ENCODE results near the gene AP2A2. TPM values are rescaled to one million over a fixed set of nuclear protein-coding genes. Genes with fewer than 3 reads are reported as not detected.

AP2A2 gene
- total RNA-seq, 1 experiment from 2014 or later: 55.5 TPM

DNA sequence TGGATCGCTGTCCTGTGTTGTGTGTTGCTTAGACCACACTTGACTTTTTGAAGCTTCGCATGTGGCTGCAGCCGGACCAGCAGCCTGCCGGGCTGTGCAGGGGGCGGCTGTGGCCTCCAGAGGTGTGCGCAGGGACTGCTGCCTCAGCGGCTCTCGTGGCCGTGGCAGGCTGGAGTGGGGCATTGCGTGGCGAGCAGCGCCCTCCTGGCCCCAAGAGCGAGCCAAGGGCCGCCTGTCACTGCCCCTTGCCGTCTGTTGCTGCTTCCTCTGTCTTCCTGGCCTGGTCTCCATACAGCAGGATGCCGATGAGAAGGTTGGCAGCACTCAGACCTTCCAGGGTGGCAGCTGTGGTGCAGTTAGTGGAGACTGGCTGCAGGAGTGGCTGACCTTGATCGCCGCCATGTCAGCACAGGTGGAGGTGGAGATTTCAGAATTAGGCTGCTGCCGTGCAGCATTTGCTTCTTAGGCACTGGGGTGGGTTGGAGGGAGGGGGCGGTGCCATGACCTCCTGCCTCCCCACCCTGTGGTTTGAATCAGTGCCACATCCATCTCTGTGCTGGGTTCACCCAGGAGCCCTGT is 76.8 kb downstream of the AP2A2 start:
- RAD21 ChIA-PET (ENCODE audit: low non-redundant PET in 1 of 2, low total read pairs in 2 of 2, uncharacterized antibody in 2 of 2, unreplicated experiment in 2 of 2): no interaction called here
- Histone ChIP-seq H3K9me3 (ENCODE audit: control insufficient read depth in 1 of 2, insufficient read depth in 1 of 2, low read depth in 1 of 2, low read length in 2 of 2) (no peaks in the 10 kb centered on the region), H3K79me2 (ENCODE audit: insufficient read depth, low read length) (no peaks in the 10 kb centered on the region), H3K4me1 (ENCODE audit: control insufficient read depth in 1 of 2, insufficient read depth in 2 of 2, low read length in 2 of 2) (no peaks in the 10 kb centered on the region), H4K20me1 (ENCODE audit: insufficient read depth) (no peaks in the 10 kb centered on the region), H3K4me3 (replicated peaks in 1 of 2; ENCODE audit: low read depth in 1 of 2, low read length in 2 of 2) (no peak overlapping the region), H2AFZ (ENCODE audit: low read depth, low read length, poor library complexity, severe bottlenecking) (no peak overlapping the region), H3K4me2 (ENCODE audit: low read length) (no peak overlapping the region), H3K27me3 (ENCODE audit: insufficient read depth, low read length) (no peaks in the 10 kb centered on the region), H3K27ac (ENCODE audit: low read depth, low read length) (no peak overlapping the region), H3K9me2 (ENCODE audit: insufficient read depth) (no peaks in the 10 kb centered on the region), H3K9ac (ENCODE audit: low read length) (no peak overlapping the region), H3K36me3 (ENCODE audit: control insufficient read depth in 1 of 2, insufficient read depth in 2 of 2, low read length in 2 of 2) (peaks cover 11 to 14% of the 10 kb centered on the region in 2 experiments; a peak in 2 of 4 replicates)
- CTCF ChIA-PET: no interaction called here
- no peak for DNase-seq (ENCODE audit: low read depth, low spot score)
- intact Hi-C loops (cut with micrococcal nuclease): no loop called here
- ATAC-seq: no peak
- POLR2A ChIA-PET: no interaction called here
- TF ChIP-seq SP1 (IDR thresholded peaks at IDR 0.05; ENCODE audit: low read depth) (no peak), SIN3A (IDR thresholded peaks at IDR 0.05; ENCODE audit: low read depth) (no peak), SRF (IDR thresholded peaks at IDR 0.05; ENCODE audit: low read depth) (no peak), JUND (IDR thresholded peaks at IDR 0.05) (no peak), POLR2AphosphoS5 (IDR thresholded peaks at IDR 0.05; ENCODE audit: low read depth, low read length) (no peak), EZH2phosphoT487 (IDR thresholded peaks at IDR 0.05; ENCODE audit: borderline replicate concordance) (no peak), ELF1 (IDR thresholded peaks at IDR 0.05; ENCODE audit: borderline replicate concordance, low read depth) (no peak)
- TF ChIP-seq, protein P1, sequence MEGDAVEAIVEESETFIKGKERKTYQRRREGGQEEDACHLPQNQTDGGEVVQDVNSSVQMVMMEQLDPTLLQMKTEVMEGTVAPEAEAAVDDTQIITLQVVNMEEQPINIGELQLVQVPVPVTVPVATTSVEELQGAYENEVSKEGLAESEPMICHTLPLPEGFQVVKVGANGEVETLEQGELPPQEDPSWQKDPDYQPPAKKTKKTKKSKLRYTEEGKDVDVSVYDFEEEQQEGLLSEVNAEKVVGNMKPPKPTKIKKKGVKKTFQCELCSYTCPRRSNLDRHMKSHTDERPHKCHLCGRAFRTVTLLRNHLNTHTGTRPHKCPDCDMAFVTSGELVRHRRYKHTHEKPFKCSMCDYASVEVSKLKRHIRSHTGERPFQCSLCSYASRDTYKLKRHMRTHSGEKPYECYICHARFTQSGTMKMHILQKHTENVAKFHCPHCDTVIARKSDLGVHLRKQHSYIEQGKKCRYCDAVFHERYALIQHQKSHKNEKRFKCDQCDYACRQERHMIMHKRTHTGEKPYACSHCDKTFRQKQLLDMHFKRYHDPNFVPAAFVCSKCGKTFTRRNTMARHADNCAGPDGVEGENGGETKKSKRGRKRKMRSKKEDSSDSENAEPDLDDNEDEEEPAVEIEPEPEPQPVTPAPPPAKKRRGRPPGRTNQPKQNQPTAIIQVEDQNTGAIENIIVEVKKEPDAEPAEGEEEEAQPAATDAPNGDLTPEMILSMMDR (IDR thresholded peaks at IDR 0.05 in 2 of 3, conservative IDR thresholded peaks at IDR 0.05 in 1 of 3; ENCODE audit: borderline replicate concordance in 1 of 3, insufficient read depth in 1 of 3, low read depth in 2 of 3, low read length in 2 of 3): no peak
- BruUV-seq (replicated peaks): no TSS peak

DNA sequence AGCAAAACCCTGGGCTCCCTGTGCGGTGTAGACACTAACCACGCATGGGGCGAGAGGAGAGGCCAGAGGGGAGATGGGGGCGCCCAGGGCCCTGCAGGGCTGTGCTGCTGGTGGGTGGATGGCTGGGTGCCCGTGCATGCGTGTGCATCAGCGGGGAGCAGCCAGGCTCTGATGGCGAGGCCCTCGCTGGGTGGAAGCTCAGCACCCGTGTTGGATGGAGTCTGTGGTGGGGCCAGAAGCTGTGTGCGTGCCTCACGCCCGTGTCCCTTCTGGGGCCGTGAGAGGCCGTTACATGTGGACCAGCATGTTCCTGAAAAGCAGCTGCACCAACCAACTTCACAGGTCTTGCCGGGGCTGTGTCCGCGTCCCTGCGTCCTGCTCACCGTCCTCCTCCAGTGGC is 77.5 kb downstream of the AP2A2 start:
- H3K36me3 ChIP-seq (ENCODE audit: control insufficient read depth in 1 of 2, insufficient read depth in 2 of 2, low read length in 2 of 2): peaks cover 11 to 16% of the 10 kb centered on the region in 2 experiments; a peak in 2 of 4 replicates
- CTCF ChIA-PET: no interaction called here
- BruUV-seq (replicated peaks): no TSS peak
- TF ChIP-seq, protein P2, sequence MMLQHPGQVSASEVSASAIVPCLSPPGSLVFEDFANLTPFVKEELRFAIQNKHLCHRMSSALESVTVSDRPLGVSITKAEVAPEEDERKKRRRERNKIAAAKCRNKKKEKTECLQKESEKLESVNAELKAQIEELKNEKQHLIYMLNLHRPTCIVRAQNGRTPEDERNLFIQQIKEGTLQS (IDR thresholded peaks at IDR 0.05): no peak
- no peak for TF ChIP-seq FOSL1 (IDR thresholded peaks at IDR 0.05; ENCODE audit: low read depth)
- TF ChIP-seq SIN3A (IDR thresholded peaks at IDR 0.05; ENCODE audit: low read depth): no peak
- TF ChIP-seq ZFX (IDR thresholded peaks at IDR 0.05): no peak
- TF ChIP-seq, protein P3, sequence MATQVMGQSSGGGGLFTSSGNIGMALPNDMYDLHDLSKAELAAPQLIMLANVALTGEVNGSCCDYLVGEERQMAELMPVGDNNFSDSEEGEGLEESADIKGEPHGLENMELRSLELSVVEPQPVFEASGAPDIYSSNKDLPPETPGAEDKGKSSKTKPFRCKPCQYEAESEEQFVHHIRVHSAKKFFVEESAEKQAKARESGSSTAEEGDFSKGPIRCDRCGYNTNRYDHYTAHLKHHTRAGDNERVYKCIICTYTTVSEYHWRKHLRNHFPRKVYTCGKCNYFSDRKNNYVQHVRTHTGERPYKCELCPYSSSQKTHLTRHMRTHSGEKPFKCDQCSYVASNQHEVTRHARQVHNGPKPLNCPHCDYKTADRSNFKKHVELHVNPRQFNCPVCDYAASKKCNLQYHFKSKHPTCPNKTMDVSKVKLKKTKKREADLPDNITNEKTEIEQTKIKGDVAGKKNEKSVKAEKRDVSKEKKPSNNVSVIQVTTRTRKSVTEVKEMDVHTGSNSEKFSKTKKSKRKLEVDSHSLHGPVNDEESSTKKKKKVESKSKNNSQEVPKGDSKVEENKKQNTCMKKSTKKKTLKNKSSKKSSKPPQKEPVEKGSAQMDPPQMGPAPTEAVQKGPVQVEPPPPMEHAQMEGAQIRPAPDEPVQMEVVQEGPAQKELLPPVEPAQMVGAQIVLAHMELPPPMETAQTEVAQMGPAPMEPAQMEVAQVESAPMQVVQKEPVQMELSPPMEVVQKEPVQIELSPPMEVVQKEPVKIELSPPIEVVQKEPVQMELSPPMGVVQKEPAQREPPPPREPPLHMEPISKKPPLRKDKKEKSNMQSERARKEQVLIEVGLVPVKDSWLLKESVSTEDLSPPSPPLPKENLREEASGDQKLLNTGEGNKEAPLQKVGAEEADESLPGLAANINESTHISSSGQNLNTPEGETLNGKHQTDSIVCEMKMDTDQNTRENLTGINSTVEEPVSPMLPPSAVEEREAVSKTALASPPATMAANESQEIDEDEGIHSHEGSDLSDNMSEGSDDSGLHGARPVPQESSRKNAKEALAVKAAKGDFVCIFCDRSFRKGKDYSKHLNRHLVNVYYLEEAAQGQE (IDR thresholded peaks at IDR 0.05; ENCODE audit: low read depth): no peak
- no peak for TF ChIP-seq CEBPB (IDR thresholded peaks at IDR 0.05; ENCODE audit: low read depth)
- TF ChIP-seq EZH2 (IDR thresholded peaks at IDR 0.05): no peak
- no peak for TF ChIP-seq YY1 (IDR thresholded peaks at IDR 0.05; ENCODE audit: extremely low read depth, insufficient replicate concordance, low read depth, low read length)
- TF ChIP-seq, protein P4, sequence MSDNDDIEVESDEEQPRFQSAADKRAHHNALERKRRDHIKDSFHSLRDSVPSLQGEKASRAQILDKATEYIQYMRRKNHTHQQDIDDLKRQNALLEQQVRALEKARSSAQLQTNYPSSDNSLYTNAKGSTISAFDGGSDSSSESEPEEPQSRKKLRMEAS (IDR thresholded peaks at IDR 0.05): no peak

More for the DNA sequence above, 77.5 kb downstream of the AP2A2 start:
- H4K20me1 ChIP-seq (ENCODE audit: insufficient read depth): no peaks in the 10 kb centered on the region
- DNase-seq (ENCODE audit: low read depth, low spot score): no peak
- intact Hi-C loops (cut with micrococcal nuclease): no loop called here
- H3K27me3 ChIP-seq (ENCODE audit: insufficient read depth, low read length): no peaks in the 10 kb centered on the region
- RAD21 ChIA-PET (ENCODE audit: low non-redundant PET in 1 of 2, low total read pairs in 2 of 2, uncharacterized antibody in 2 of 2, unreplicated experiment in 2 of 2): no interaction called here
- H3K9me2 ChIP-seq (ENCODE audit: insufficient read depth): no peaks in the 10 kb centered on the region
- H3K9me3 ChIP-seq (ENCODE audit: control insufficient read depth in 1 of 2, insufficient read depth in 1 of 2, low read depth in 1 of 2, low read length in 2 of 2): no peaks in the 10 kb centered on the region
- H3K9ac ChIP-seq (ENCODE audit: low read length): no peak overlapping the region
- H3K4me3 ChIP-seq (replicated peaks in 1 of 2; ENCODE audit: low read depth in 1 of 2, low read length in 2 of 2): no peak overlapping the region
- no peaks in the 10 kb centered on the region for H3K79me2 ChIP-seq (ENCODE audit: insufficient read depth, low read length)
- no peaks in the 10 kb centered on the region for H3K4me1 ChIP-seq (ENCODE audit: control insufficient read depth in 1 of 2, insufficient read depth in 2 of 2, low read length in 2 of 2)
- no peak for ATAC-seq
- no peak overlapping the region for H3K4me2 ChIP-seq (ENCODE audit: low read length)
- no peak overlapping the region for H3K27ac ChIP-seq (ENCODE audit: low read depth, low read length)
- POLR2A ChIA-PET: no interaction called here
- no peak overlapping the region for H2AFZ ChIP-seq (ENCODE audit: low read depth, low read length, poor library complexity, severe bottlenecking)
